Muscle of back (tissue), 13 donors: ENCODE measurements around the gene CYP4A22. TPM values are rescaled to one million over a fixed set of nuclear protein-coding genes. Genes with fewer than 3 reads are reported as not detected.
"Not testable (repeated sequence)": the region's sequence is repeated elsewhere in the genome, so short reads cannot be mapped to it uniquely, and the experiment has no call there.

Source experiments
- DNase-seq, 3 donors: peaks; one replicate each; pipeline versions ENCODE4 v3.0.0 to v3.0.0-alpha.2; 2013
- long read RNA-seq, 9 donors: transcript quantifications; one replicate each; lab custom pipeline, GENCODE V29; 2026
- polyA plus RNA-seq, 10 donors: library from polyadenylated mRNA; unstranded; fragments of 120-200 nt; gene quantifications; one replicate each; pipeline ENCODE4 v1.2.1, GENCODE V29; 2013; ENCODE audit not compliant: insufficient read length in 10 of 10

Gene CYP4A22
- polyA plus RNA-seq, result under 1 TPM in 2 of 10 donors, not detected in 8; 0.04 to 0.10 TPM
- long read RNA-seq, donor 1, result 0 reads
- long read RNA-seq, donor 2, result 0 reads
- long read RNA-seq, donor 3, result 0 reads
- long read RNA-seq, donor 4, result 0 reads
- long read RNA-seq, donor 5, result 0 reads
- long read RNA-seq, donor 6, result 0 reads
- long read RNA-seq, donor 7, result 0 reads
- long read RNA-seq, donor 8, result 0 reads
- long read RNA-seq, donor 9, result 0 reads

- no peak for DNase-seq
Measured at GRCh38 chr1:47137198-47137597, at the start of gene CYP4A22. Gene CYP4A22, plus strand, starts transcription at chr1:47137441. Its CDS starts 45 bp downstream, at chr1:47137486.

GRCh38 chr1:47089356-47089755 lies 47.9 kb upstream of the CYP4A22 start:
- peak; percentile 1 to 18 (median 13) for DNase-seq

- not testable (repeated sequence) for DNase-seq
Measured at GRCh38 chr1:47091476-47091875, 45.8 kb upstream of the CYP4A22 start.

GRCh38 chr1:47104816-47105215 lies 32.4 kb upstream of the CYP4A22 start:
- DNase-seq, result no peak

- no peak for DNase-seq
Measured at GRCh38 chr1:47106792-47107191, 30.4 kb upstream of the CYP4A22 start.

- DNase-seq, result not testable (repeated sequence)
Measured at GRCh38 chr1:47107851-47108574, 29.2 kb upstream of the CYP4A22 start.

GRCh38 chr1:47109482-47109881 lies 27.8 kb upstream of the CYP4A22 start:
- DNase-seq, result not testable (repeated sequence)

- no peak for DNase-seq
Measured at GRCh38 chr1:47113178-47113577, 24.1 kb upstream of the CYP4A22 start.

- DNase-seq, result not testable (repeated sequence)
Measured at GRCh38 chr1:47121039-47121438, 16.2 kb upstream of the CYP4A22 start.

- DNase-seq, result not testable (repeated sequence)
Measured at GRCh38 chr1:47124834-47125233, 12.4 kb upstream of the CYP4A22 start.

- not testable (repeated sequence) for DNase-seq
Measured at GRCh38 chr1:47126997-47127396, 10.2 kb upstream of the CYP4A22 start.

- DNase-seq, result no peak
Measured at GRCh38 chr1:47128221-47128620, 9.0 kb upstream of the CYP4A22 start.

GRCh38 chr1:47128854-47129253 lies 8.4 kb upstream of the CYP4A22 start:
- not testable (repeated sequence) for DNase-seq

- not testable (repeated sequence) for DNase-seq
Measured at GRCh38 chr1:47129489-47130230, 7.6 kb upstream of the CYP4A22 start.

- not testable (repeated sequence) for DNase-seq
Measured at GRCh38 chr1:47132665-47133064, 4.6 kb upstream of the CYP4A22 start.

- no peak for DNase-seq
Measured at GRCh38 chr1:47137925-47138615, 829 bp downstream of the CYP4A22 start.

- DNase-seq, result not testable (repeated sequence)
Measured at GRCh38 chr1:47140358-47140757, 3.1 kb downstream of the CYP4A22 start.

GRCh38 chr1:47143654-47144053 lies 6.4 kb downstream of the CYP4A22 start:
- DNase-seq, result not testable (repeated sequence)

- not testable (repeated sequence) for DNase-seq
Measured at GRCh38 chr1:47146495-47146894, 9.3 kb downstream of the CYP4A22 start.

- no peak for DNase-seq
Measured at GRCh38 chr1:47147047-47147785, 10.0 kb downstream of the CYP4A22 start.

- DNase-seq, result not testable (repeated sequence)
Measured at GRCh38 chr1:47149162-47149561, 11.9 kb downstream of the CYP4A22 start.
